ENCODE measurements around the gene DST. TPM values are rescaled to one million over a fixed set of nuclear protein-coding genes. Genes with fewer than 3 reads are reported as not detected.

DST gene
- total and polyA plus RNA-seq, 2 donors (not counting 1 experiment from before 2014, with no cell fraction given): 1.5 to 1.9 TPM

DNA sequence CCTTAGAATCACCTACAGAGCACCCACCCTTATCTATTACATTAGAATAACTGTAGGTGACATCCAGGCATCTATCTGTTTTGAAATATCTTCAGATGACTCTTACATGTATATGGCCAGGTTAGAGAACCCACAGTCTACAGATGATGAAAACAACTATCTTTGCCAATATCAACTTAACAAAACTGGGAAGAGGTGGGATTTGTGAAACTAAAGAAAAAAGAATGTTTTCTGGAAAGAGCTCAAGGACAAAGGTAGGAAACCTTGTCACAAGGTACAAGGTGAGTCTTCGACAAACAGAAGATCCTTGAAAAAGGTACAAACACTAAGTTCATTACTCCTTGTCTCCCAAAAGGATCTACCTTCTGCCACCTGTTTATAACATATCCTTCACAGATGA is 47.0 kb upstream of the DST start:
- peaks cover 3% of the 10 kb centered on the region for H3K27me3 Mint-ChIP-seq
- H3K79me2 ChIP-seq (ENCODE audit: control insufficient read depth, insufficient read depth, low read length): no peaks in the 10 kb centered on the region
- H3K27ac ChIP-seq (ENCODE audit: low read length in 2 of 2): no peak overlapping the region
- DNase-seq (no peak), ATAC-seq (ENCODE audit: low read depth) (no peak)
- ChIA-PET POLR2A (no interaction called here), CTCF (interaction anchor here (2.8 kb wide), 1 partner anchor 8 kb away, joined by 10 read pairs; no protein-coding TSS in a partner anchor)
- H3K36me3 ChIP-seq (replicated peaks in 1 of 2; ENCODE audit: control extremely low read depth in 1 of 2, control insufficient read depth in 1 of 2, extremely low read depth in 1 of 2, insufficient read depth in 2 of 2, low read length in 1 of 2): no peaks in the 10 kb centered on the region
- H3K9ac ChIP-seq (ENCODE audit: low read length): no peak overlapping the region
- H2AFZ ChIP-seq (ENCODE audit: insufficient read depth, low read depth, low read length, poor library complexity, severe bottlenecking): no peak overlapping the region
- intact Hi-C loops (cut with micrococcal nuclease): no loop called here
- no peaks in the 10 kb centered on the region for H3K9me3 Mint-ChIP-seq (ENCODE audit: insufficient read depth)
- no peaks in the 10 kb centered on the region for H3K27me3 ChIP-seq (replicated peaks in 1 of 4; ENCODE audit: control extremely low read depth in 1 of 4, control insufficient read depth in 3 of 4, insufficient read depth in 4 of 4, low read length in 3 of 4)
- no peaks in the 10 kb centered on the region for H3K9me3 ChIP-seq (ENCODE audit: control extremely low read depth in 1 of 3, control insufficient read depth in 2 of 3, insufficient read depth in 1 of 3, low read length in 2 of 3)
- no peak overlapping the region for H3K4me3 Mint-ChIP-seq
- no peak overlapping the region for H3K27ac Mint-ChIP-seq
- no peak overlapping the region for H3K4me3 ChIP-seq (ENCODE audit: control extremely low read depth in 1 of 5, extremely low read depth in 1 of 5, insufficient read depth in 1 of 5, low read depth in 2 of 5, low read length in 4 of 5)
- WGBS (ENCODE audit: insufficient coverage): 100% methylated on average over 1 of the region's 1 CpG
- H3K4me1 Mint-ChIP-seq: no peaks in the 10 kb centered on the region
- TF ChIP-seq EZH2 (IDR thresholded peaks at IDR 0.05; ENCODE audit: borderline replicate concordance, insufficient read depth, low read depth, low read length, poor library complexity, severe bottlenecking): no peak
- TF ChIP-seq, protein P1, sequence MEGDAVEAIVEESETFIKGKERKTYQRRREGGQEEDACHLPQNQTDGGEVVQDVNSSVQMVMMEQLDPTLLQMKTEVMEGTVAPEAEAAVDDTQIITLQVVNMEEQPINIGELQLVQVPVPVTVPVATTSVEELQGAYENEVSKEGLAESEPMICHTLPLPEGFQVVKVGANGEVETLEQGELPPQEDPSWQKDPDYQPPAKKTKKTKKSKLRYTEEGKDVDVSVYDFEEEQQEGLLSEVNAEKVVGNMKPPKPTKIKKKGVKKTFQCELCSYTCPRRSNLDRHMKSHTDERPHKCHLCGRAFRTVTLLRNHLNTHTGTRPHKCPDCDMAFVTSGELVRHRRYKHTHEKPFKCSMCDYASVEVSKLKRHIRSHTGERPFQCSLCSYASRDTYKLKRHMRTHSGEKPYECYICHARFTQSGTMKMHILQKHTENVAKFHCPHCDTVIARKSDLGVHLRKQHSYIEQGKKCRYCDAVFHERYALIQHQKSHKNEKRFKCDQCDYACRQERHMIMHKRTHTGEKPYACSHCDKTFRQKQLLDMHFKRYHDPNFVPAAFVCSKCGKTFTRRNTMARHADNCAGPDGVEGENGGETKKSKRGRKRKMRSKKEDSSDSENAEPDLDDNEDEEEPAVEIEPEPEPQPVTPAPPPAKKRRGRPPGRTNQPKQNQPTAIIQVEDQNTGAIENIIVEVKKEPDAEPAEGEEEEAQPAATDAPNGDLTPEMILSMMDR (IDR thresholded peaks at IDR 0.05): no peak
- H3K4me2 ChIP-seq (replicated peaks; ENCODE audit: low read depth, low read length, poor library complexity, severe bottlenecking): no peak overlapping the region
- no peaks in the 10 kb centered on the region for H4K20me1 ChIP-seq (ENCODE audit: control insufficient read depth, insufficient read depth, low read length, poor library complexity, severe bottlenecking)
- H3K4me1 ChIP-seq (ENCODE audit: control insufficient read depth in 2 of 2, insufficient read depth in 2 of 2, low read length in 2 of 2): no peaks in the 10 kb centered on the region

DNA sequence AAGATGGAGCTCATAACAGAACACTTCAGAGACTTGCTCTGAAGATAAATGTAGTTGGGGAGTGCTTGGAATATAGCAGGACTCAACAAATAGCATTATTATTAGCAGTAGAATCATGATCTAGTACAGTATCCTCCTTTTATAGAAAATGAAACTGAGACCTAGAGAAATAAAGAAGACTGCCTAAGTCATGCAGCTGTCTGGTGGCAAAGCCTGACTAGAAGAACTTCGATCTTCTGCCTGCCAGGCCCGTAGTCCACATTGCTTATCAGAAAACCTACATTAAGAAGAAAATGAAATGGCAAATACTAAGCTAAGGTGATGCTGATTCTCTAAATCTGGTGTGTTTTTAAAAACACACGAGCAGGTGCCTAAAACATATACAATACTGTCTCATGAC is 46.4 kb upstream of the DST start:
- no peak for TF ChIP-seq EZH2 (IDR thresholded peaks at IDR 0.05; ENCODE audit: borderline replicate concordance, insufficient read depth, low read depth, low read length, poor library complexity, severe bottlenecking)
- TF ChIP-seq, protein P1 (IDR thresholded peaks at IDR 0.05): no peak
- H3K27me3 ChIP-seq (replicated peaks in 1 of 4; ENCODE audit: control extremely low read depth in 1 of 4, control insufficient read depth in 3 of 4, insufficient read depth in 4 of 4, low read length in 3 of 4): no peaks in the 10 kb centered on the region
- Mint-ChIP-seq H3K4me3 (no peak overlapping the region), H3K27me3 (peaks cover 3% of the 10 kb centered on the region), H3K4me1 (no peaks in the 10 kb centered on the region), H3K27ac (no peak overlapping the region), H3K9me3 (ENCODE audit: insufficient read depth) (no peaks in the 10 kb centered on the region)
- H4K20me1 ChIP-seq (ENCODE audit: control insufficient read depth, insufficient read depth, low read length, poor library complexity, severe bottlenecking): no peaks in the 10 kb centered on the region
- DNase-seq (no peak), ATAC-seq (ENCODE audit: low read depth) (no peak)
- H3K79me2 ChIP-seq (ENCODE audit: control insufficient read depth, insufficient read depth, low read length): no peaks in the 10 kb centered on the region
- POLR2A ChIA-PET: no interaction called here
- H3K9ac ChIP-seq (ENCODE audit: low read length): no peak overlapping the region
- no peak overlapping the region for H3K4me2 ChIP-seq (replicated peaks; ENCODE audit: low read depth, low read length, poor library complexity, severe bottlenecking)
- no peaks in the 10 kb centered on the region for H3K9me3 ChIP-seq (ENCODE audit: control extremely low read depth in 1 of 3, control insufficient read depth in 2 of 3, insufficient read depth in 1 of 3, low read length in 2 of 3)
- no peak overlapping the region for H3K4me3 ChIP-seq (ENCODE audit: control extremely low read depth in 1 of 5, extremely low read depth in 1 of 5, insufficient read depth in 1 of 5, low read depth in 2 of 5, low read length in 4 of 5)
- intact Hi-C loops (cut with micrococcal nuclease): no loop called here
- H2AFZ ChIP-seq (ENCODE audit: insufficient read depth, low read depth, low read length, poor library complexity, severe bottlenecking): no peak overlapping the region
- no peak overlapping the region for H3K27ac ChIP-seq (ENCODE audit: low read length in 2 of 2)
- no CpG with 5 or more reads among the region's 3 CpGs for WGBS (ENCODE audit: insufficient coverage)
- CTCF ChIA-PET: interaction anchor here (2.8 kb wide), 1 partner anchor 9 kb away, joined by 10 read pairs; no protein-coding TSS in a partner anchor
- no peaks in the 10 kb centered on the region for H3K36me3 ChIP-seq (replicated peaks in 1 of 2; ENCODE audit: control extremely low read depth in 1 of 2, control insufficient read depth in 1 of 2, extremely low read depth in 1 of 2, insufficient read depth in 2 of 2, low read length in 1 of 2)
- H3K4me1 ChIP-seq (ENCODE audit: control insufficient read depth in 2 of 2, insufficient read depth in 2 of 2, low read length in 2 of 2): no peaks in the 10 kb centered on the region

Measured in B cell (primary cell).